LoVo (cell line): Measurements from ENCODE around the gene PRAME.
"Not testable (repeated sequence)": the region's sequence is repeated elsewhere in the genome, so short reads cannot be mapped to it uniquely, and the experiment has no call there.

Source experiments
- DNase-seq: peaks from one replicate; pipeline ENCODE4 v3.0.0-alpha.2; 2016; ENCODE audit warnings: low spot score

Gene PRAME

DNA sequence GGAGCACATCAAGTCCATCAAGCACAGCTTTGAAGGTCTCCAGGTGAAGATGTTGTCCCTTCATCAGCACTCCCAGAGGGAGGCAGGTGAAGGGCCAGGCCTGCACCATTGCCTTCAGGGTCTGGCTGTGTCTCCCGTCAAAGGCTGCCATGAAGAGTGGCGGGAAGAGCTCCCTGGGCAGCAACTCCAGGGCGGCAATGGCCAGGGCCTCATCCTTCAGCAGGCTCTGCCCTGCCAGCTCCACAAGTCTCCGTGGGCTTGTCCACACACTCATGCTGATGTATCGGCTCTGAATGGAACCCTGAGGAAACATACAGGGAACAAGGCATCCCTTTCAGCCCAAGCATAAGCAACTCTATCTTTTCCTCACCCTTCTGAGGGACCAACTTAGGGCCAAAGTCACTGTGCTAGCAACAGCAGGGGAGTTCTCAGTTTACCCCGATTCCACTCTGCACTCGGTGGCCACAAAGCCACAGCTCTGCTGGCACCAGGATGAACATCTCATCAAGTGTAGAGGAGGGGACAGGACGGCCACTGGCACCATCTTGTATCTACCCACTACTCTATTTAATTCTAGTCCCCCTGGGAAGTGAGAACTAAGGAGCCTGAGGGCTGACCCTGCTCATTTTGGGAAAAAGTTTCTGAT lies 8.2 kb downstream of the PRAME start:
- no peak for DNase-seq

- DNase-seq, result no peak
Observed at GRCh38 chr22:22548910-22549309, 10.2 kb downstream of the PRAME start.

- DNase-seq, result no peak
Observed at GRCh38 chr22:22548317-22548716, 10.7 kb downstream of the PRAME start.

DNA sequence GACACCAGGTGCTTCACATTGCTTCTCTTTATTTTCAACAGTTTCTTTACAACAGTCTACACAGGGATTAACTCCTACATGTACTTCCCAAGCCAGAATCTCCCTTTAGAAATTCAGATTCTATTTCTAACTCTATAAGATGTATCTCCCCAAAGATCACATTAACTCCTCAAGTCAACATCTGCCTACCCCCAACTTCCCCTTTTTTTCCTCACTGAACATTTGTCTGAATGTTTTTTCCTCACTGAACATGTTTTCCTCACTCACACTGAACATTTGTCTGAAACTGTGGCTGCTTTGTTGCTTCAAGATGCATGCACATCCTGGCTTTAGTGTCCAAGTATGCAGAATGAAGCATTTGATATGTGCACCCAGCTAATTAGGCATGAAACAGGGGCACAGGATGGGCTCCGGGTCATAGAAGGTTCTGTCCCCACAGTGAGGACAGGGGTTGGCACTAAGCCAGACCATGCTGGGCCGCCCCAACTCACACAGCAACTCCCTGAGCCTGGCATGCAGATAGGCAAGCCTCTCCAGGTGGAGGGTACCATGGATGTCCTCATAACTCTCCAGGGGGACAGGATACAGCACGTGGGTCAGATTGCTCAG lies 11.3 kb downstream of the PRAME start:
- no peak for DNase-seq

DNA sequence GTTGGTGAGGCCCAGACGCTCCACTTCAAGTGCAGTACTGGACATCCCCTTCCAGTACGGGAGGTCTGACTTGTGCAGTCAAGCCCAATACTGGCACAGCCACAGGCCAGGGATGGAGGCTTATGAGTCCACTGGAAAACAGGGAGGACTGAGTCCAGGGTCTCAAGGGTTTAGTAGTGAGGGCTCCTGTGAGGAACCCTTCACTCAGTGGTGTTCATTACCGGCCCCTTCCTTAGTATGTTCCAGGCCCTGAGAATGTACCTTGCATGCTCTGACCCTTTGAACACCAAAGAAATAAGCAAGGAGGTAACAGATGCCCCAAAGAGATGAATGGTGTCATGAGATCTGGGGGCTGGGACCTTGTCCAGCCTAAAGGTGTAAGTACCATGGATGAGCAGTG lies 11.8 kb downstream of the PRAME start:
- no peak for DNase-seq

DNA sequence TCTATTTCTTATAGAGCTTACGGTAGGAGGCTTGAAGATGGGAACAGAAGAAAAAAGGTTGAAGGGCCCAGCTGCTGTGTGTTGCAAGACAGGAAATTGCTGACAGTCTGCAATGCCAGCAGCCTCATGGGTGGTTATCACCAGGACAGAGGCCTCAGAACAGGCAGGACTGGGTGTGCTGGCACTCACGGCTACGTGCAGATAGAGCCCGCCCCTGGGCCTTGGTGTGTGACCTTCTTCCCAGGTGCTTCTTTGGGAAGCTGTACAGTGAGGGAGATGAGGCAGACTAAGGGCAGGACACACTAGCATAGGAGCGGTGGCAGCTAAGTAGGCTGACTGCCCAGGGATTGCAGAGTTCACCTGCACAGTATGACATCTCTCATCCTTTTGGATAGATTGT lies 12.6 kb downstream of the PRAME start:
- DNase-seq, result no peak

DNA sequence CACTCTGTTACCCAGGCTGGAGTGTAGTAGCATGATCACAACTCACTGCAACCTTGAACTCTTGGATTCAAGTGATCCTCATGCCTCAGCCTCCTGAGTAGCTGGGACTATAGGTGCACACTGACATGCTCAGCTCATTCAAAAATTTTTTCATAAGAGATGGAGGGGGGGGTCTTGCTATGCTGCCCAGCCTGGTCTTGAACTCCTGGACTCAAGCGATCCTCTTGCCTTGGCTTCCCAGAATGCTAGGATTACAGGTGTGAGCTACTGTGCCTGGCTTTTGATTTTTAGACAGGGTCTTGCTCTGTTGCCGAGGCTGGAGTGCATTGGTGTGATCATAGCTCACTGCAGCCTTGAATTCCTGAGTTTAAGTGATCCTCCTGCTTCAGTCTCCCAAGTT lies 14.0 kb downstream of the PRAME start:
- no peak for DNase-seq

DNA sequence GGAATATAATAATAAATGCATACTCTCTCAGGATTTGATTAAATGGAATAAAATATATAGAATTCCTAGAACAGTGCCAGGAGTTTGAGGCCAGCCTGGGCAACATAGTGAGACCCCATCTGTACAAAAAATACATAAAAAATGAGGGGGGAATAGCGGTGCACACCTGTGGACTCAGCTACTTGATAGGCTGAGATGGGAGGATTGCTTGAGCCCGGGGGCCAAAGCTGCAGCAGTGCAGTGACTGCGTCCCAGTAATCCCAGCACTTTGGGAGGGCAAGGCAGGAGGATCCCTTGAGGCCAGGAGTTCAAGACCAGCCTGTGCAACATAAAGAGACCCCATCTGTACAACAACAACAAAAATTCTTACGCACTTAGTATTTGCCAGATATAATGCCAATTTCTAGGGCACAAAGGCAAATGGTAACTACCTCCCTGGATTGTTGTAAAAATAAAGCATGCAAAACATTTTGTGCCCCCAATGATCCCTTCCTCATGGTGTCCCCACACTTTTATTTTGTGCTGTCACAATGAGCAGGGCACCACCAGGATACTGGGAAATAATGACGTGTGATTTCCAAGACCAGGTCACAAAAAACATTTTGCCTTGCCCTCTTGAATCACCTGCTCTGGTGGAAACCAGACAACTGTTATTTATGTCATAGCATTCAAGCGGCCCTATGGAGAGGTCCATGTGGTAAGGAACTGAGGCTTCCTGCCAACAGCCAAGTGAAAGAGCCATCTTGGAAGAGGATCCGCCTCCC lies 20.7 kb downstream of the PRAME start:
- DNase-seq, result no peak

DNA sequence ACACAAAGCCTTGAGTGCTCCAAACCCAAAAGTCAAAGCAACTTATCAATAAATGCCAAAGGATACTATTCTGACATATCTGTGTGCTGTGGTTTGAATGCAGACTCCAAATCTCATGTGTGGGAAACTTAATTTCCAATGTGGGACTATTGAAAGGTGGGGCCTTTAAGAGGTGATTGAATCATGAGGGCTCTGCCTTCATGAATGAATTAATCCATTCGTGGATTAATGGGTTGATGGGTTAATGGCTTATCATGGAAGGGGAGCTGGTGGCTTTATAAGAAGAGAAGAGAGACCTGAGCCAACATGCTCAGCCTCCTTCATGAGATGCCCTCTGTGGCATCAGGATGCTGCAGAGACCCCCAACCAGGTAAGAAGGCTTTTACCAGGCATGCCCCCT lies 22.1 kb downstream of the PRAME start:
- no peak for DNase-seq

GRCh38 chr22:22536515-22536914 lies 22.6 kb downstream of the PRAME start:
- DNase-seq, result no peak

DNA sequence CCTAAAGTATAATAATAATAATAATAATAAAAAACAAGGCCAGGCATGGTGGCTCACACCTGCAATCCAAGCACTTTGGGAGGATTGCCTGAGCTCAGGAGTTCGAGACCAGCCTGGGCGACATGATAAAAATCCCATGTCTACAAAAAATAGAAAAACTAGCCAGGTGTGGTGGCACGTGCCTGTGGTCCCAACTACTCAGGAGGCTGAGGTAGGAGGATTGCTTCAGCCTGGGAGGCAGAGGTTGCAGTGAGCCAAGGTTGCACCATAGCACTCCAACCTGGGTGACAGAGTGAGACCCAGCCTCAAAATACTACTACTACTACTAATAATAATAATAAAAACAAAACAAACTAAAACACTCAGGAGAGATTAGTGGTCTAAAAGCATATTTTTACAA lies 23.4 kb downstream of the PRAME start:
- DNase-seq, result no peak

DNA sequence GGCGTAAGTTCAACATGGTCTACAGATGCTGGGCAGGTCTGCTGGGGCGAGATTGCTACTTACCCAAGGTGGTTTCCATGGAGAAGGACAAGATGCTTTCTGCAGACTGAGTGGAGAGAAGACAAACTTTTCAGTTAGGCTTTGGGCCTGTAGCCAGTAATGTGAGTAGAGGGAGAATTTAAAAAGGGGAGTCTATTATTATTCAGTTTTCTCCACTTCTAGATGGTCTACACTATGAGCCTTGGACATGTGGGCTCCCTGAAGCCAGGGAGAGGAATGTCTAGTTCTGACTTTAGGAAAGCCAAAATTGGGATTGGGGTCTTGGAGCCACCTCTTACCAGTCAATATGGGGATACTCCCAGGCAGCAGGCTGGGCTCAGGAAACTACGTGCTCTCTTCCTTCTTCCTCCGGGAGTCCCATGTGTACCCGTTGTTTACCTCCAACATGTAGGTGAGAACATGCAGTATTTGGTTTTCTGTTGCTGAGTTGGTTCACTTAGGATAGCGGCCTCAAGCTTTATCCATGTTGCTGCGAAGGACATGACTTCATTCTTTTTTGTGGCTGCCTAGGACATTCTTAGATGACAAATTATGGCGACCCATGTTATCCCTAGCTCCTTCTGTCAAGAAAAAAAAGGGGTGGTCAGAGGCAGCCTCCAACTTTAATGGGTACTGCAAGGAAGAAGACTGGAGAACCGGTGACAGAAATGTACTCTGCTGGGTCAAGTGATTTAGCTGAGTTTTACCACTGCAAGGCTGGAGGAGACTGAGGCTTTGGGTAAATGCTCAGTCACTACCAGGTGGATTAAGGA lies 24.3 kb downstream of the PRAME start:
- no peak for DNase-seq

GRCh38 chr22:22533863-22534262 lies 25.2 kb downstream of the PRAME start:
- no peak for DNase-seq

- DNase-seq, result no peak
Observed at GRCh38 chr22:22533417-22533816, 25.6 kb downstream of the PRAME start.

- not testable (repeated sequence) for DNase-seq
Observed at GRCh38 chr22:22532547-22533071, 26.5 kb downstream of the PRAME start.

DNA sequence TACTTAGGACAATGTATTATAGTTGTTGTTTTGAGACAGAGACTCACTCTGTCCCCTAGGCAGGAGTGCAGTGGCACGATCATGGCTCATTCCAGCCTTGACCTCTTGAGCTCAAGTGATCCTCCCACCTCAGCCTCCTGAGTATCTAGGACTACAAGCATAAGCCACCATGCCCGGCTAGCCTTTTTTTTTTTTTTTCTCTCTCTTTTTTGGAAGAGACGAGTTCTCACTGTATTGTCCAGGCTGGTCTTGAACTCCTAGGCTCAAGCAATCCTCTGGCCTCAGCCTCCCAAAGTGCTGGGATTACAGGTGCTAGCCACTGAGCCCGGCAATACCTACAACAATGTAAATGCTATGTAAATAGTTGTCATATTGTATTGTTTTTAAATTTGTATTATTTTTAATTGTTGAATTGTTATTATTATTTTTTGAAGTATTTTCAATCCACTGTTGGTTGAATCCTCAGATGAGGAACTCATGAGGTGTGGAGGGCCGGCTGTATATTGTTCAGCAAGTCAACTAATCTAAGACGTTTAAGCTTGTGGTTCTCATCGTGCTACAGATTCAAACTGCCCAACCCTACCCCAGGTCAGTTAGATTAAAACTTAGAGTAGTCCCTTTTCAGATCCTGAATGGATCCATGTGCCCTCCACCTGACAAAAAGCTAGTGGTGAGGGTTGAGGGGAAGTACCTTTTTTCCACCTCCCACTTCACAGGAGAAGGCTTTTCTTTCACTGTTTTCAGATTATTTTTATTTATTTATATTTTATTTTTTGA lies 27.1 kb downstream of the PRAME start:
- DNase-seq, result no peak

GRCh38 chr22:22528780-22529179 lies 30.3 kb downstream of the PRAME start:
- DNase-seq, result no peak

DNA sequence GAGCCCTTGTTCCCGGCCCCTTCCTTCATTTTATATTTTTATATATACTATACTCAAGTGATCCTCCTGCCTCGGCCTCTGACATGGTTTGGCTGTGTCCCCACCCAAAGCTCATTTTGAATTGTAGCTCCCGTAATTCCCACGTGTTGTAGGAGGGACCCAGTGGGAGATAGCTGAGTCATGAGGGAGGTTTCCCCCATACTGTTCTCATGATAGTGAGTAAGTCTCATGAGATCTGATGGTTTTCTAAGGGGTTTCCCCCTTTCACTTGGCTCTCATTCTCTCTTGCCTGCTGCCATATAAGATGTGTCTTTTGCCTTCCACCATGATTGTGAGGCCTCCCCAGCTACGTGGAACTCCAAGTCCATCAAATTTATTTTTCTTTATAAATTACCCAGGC lies 31.8 kb downstream of the PRAME start:
- no peak for DNase-seq

GRCh38 chr22:22526125-22526912 lies 32.7 kb downstream of the PRAME start:
- DNase-seq, result no peak

GRCh38 chr22:22523494-22523893 lies 35.6 kb downstream of the PRAME start:
- no peak for DNase-seq

DNA sequence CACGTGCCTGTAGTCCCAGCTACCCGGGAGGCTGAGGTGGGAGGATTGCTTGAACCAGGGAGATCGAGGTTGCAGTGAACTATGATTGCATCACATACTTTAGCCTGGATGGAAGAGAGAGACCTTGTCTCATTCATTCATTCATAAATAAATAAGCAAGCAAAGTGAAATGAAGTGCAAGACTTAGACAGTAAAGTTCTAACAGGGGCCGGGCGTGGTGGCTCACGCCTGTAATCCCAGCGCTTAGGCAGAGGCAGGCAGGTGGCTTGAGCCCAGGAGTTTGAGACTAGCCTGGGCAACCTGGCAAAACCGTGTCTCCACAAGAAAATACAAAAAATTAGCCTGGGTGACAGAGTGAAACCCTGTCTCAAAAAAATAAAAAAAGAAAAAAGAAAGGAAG lies 37.4 kb downstream of the PRAME start:
- DNase-seq, result no peak
